Panc1 (cell line): ENCODE data around the gene TBC1D21. TPM values are rescaled to one million over a fixed set of nuclear protein-coding genes. Genes with fewer than 3 reads are reported as not detected.

Source experiments
- ATAC-seq: fragments of 200-7000 bp; cut with Tn5 transposase; 2 replicates; pipeline ENCODE4 v1.9.1; 2020; ENCODE audit warnings: mild to moderate bottlenecking, moderate library complexity
- BruUV-seq: library from RNA; stranded (reverse); fragments of 400-500 nt; replicated peaks from 2 replicates; lab custom pipeline; 2021; lab: Mats Ljungman, UMichigan
- CTCF ChIA-PET: fragments of 300-600 bp; sonication (Branson Sonifier 250); formaldehyde crosslinking; loops from one replicate; lab custom pipeline; 2022; ENCODE audit warnings: antibody characterized with exemption; lab: Charles Lee
- POLR2A ChIA-PET: fragments of 300-600 bp; sonication (Branson Sonifier 250); formaldehyde crosslinking; loops from one replicate; lab custom pipeline; 2022; ENCODE audit warnings: antibody characterized with exemption; lab: Charles Lee
- DNase-seq: peaks from one replicate; pipeline ENCODE4 v3.0.0-alpha.2; 2010; ENCODE audit warnings: low read depth, low spot score
- H3K27ac ChIP-seq: 2 replicates; pipeline ENCODE4 v1.5.1; 2011; ENCODE audit warnings: mild to moderate bottlenecking, low read length, inconsistent platforms
- H3K27me3 ChIP-seq: fragments of 200-500 bp; sonication (Bioruptor generic); 2 replicates; pipeline ENCODE4 v1.6.0; 2014; ENCODE audit warnings: low read length, inconsistent platforms; ENCODE audit not compliant: control insufficient read depth, insufficient read depth
- H3K36me3 ChIP-seq: fragments of 200-500 bp; sonication (Bioruptor generic); 2 replicates; pipeline ENCODE4 v1.5.1; 2014; ENCODE audit warnings: inconsistent platforms, mild to moderate bottlenecking, low read length, moderate library complexity; ENCODE audit not compliant: control insufficient read depth, insufficient read depth
- H3K4me1 ChIP-seq: 2 replicates; pipeline ENCODE4 v1.5.1; 2011; ENCODE audit warnings: inconsistent platforms, mild to moderate bottlenecking, low read length, moderate library complexity; ENCODE audit not compliant: control insufficient read depth, insufficient read depth
- H3K4me3 ChIP-seq, 2 experiments: 2 replicates each; pipeline ENCODE4 v1.5.1; 2011 to 2012; ENCODE audit warnings: low read depth in 2 of 2, low read length in 2 of 2, mild to moderate bottlenecking in 2 of 2, inconsistent platforms in 1 of 2, moderate library complexity in 1 of 2
- H3K9me3 ChIP-seq: fragments of 200-500 bp; sonication (Bioruptor generic); 2 replicates; pipeline ENCODE4 v1.5.1; 2014; ENCODE audit warnings: low read depth, mild to moderate bottlenecking, inconsistent platforms, low read length, moderate library complexity; ENCODE audit not compliant: control insufficient read depth, insufficient read depth
- CTCF ChIP-seq: fragments of 450-650 bp; IDR thresholded peaks from 2 replicates; pipeline ENCODE4 v1.5.1; 2017; ENCODE audit warnings: mild to moderate bottlenecking
- POLR2AphosphoS5 ChIP-seq: IDR thresholded peaks from 2 replicates; pipeline ENCODE4 v1.6.1; 2012; ENCODE audit warnings: mild to moderate bottlenecking, low read depth, low read length, moderate library complexity
- REST ChIP-seq, 2 experiments: IDR thresholded peaks; 2 replicates each; pipeline ENCODE4 v1.6.1; 2011 to 2012; ENCODE audit warnings: low read depth in 2 of 2, control low read depth in 1 of 2, low read length in 1 of 2, mild to moderate bottlenecking in 1 of 2, moderate library complexity in 1 of 2; ENCODE audit not compliant: insufficient read depth in 1 of 2
- SIN3A ChIP-seq: IDR thresholded peaks from 2 replicates; pipeline ENCODE4 v1.6.1; 2012; ENCODE audit warnings: low read depth, mild to moderate bottlenecking, low read length, moderate library complexity, borderline replicate concordance; ENCODE audit not compliant: insufficient read depth
- TCF7L2 ChIP-seq: IDR thresholded peaks from 2 replicates; pipeline ENCODE4 v1.6.1; 2011; ENCODE audit warnings: mild to moderate bottlenecking, low read depth, low read length, inconsistent platforms
- in situ Hi-C: cut with HindIII; loops from 2 replicates; pipeline ENCODE4 v1.10.0; 2016; ENCODE audit warnings: low sequenced_read_pairs, low pct_unique_long_range_greater_than_20kb
- intact Hi-C: fragments of 100-400 bp; cut with micrococcal nuclease; formaldehyde crosslinking; loops from one replicate; pipeline ENCODE4 v1.10.0; 2022; ENCODE audit not compliant: unreplicated experiment
- total RNA-seq: library from RNA; stranded (reverse); gene quantifications from one replicate; pipeline ENCODE4 v1.2.1, GENCODE V29; 2021; ENCODE audit not compliant: unreplicated experiment

TBC1D21 gene
- total RNA-seq, 1 experiment from 2014 or later: not detected

GRCh38 chr15:73897441-73898261 lies 24.3 kb downstream of the TBC1D21 start:
- intact Hi-C loops: no loop called here
- H3K9me3 ChIP-seq: no peaks in the 10 kb centered on the region
- no peak for DNase-seq
- BruUV-seq: no TSS peak
- in situ Hi-C loops: no loop called here
- H3K4me1 ChIP-seq: no peaks in the 10 kb centered on the region
- peak; percentile 93 for ATAC-seq
- no peaks in the 10 kb centered on the region for H3K36me3 ChIP-seq
- ChIA-PET CTCF (interaction anchor here (0.7 to 1.4 kb wide), 3 partner anchors 9 to 68 kb away, joined by 3 to 9 read pairs (median 8); no protein-coding TSS in a partner anchor), POLR2A (no interaction called here)
- H3K27ac ChIP-seq: no peak overlapping the region
- TF ChIP-seq CTCF: peak; percentile 96
- no peak for TF ChIP-seq REST (IDR thresholded peaks at IDR 0.05; ENCODE audit: insufficient read depth in 1 of 2, low read depth in 2 of 2, low read length in 1 of 2)
- no peaks in the 10 kb centered on the region for H3K27me3 ChIP-seq
- no peak overlapping the region for H3K4me3 ChIP-seq

GRCh38 chr15:73899197-73900094 lies 26.1 kb downstream of the TBC1D21 start:
- H3K4me1 ChIP-seq: no peaks in the 10 kb centered on the region
- no peak overlapping the region for H3K27ac ChIP-seq
- no peak for TF ChIP-seq CTCF
- no peak for TF ChIP-seq SIN3A
- no peak for TF ChIP-seq TCF7L2
- TF ChIP-seq POLR2AphosphoS5: no peak
- no peak for TF ChIP-seq REST (IDR thresholded peaks at IDR 0.05; ENCODE audit: insufficient read depth in 1 of 2, low read depth in 2 of 2, low read length in 1 of 2)
- no peaks in the 10 kb centered on the region for H3K36me3 ChIP-seq
- H3K9me3 ChIP-seq: no peaks in the 10 kb centered on the region
- H3K27me3 ChIP-seq: no peaks in the 10 kb centered on the region
- ChIA-PET POLR2A (no interaction called here), CTCF (no interaction called here)
- no peak overlapping the region for H3K4me3 ChIP-seq
- no peak for ATAC-seq
- intact Hi-C loops: no loop called here
- no TSS peak for BruUV-seq
- in situ Hi-C loops: no loop called here
- no peak for DNase-seq
